LNCAP (cell line): ENCODE measurements around the gene MGAT1.

Experiments
- TF ChIP-seq, protein P1 (sequence below): fragments of 450-650 bp; IDR thresholded peaks from 2 replicates; pipeline ENCODE4 v1.5.1; 2017; ENCODE audit warnings: mild to moderate bottlenecking

Gene MGAT1

DNA sequence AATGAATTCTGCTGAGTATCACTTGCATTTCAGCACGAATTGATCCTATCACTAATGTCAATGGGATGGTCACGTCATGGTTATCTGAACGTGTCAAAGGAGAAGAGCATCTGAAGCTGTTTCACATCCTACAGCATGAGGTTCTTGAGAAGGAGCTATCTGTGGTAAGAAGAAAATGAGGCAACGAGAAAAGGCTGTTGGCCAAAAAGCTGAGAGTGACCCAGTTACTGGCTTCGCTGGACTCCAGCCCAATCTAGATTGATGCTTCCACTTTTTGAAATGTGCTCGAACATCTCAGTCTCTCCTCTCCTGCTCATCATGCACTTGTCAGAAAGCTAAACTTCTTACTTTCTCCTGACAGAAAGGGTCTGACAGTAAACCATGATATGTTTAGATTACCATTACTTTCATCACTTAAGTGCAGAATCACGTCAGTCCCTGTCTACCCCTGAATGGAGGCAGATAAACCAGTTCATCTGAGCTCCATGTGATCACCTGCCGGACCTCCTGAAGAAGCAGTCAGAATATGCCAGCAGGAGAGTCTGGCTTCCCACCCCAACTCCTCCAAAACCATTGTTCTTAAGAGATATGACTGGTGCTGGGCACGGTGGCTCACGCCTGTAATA is 22.5 kb downstream of the MGAT1 start:
- TF ChIP-seq, protein P1, sequence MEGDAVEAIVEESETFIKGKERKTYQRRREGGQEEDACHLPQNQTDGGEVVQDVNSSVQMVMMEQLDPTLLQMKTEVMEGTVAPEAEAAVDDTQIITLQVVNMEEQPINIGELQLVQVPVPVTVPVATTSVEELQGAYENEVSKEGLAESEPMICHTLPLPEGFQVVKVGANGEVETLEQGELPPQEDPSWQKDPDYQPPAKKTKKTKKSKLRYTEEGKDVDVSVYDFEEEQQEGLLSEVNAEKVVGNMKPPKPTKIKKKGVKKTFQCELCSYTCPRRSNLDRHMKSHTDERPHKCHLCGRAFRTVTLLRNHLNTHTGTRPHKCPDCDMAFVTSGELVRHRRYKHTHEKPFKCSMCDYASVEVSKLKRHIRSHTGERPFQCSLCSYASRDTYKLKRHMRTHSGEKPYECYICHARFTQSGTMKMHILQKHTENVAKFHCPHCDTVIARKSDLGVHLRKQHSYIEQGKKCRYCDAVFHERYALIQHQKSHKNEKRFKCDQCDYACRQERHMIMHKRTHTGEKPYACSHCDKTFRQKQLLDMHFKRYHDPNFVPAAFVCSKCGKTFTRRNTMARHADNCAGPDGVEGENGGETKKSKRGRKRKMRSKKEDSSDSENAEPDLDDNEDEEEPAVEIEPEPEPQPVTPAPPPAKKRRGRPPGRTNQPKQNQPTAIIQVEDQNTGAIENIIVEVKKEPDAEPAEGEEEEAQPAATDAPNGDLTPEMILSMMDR: no peak

DNA sequence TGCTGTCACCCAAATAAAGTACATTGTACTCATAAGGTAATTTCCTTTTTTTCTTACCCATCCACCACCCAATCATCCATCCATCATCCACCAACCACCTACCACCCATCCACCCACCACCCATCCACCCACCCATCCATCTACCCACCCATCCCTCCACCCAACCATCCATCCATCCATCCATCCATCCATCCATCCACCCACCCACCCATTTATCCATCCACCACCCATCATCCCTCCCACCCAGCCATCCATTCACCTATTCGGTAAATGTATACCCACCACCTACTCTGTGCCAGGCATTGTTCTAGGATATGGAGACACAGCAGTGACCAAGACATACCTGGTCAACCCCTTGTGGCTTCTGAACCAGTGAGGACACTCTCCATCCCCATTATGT is 25.1 kb downstream of the MGAT1 start:
- TF ChIP-seq, protein P1: no peak

DNA sequence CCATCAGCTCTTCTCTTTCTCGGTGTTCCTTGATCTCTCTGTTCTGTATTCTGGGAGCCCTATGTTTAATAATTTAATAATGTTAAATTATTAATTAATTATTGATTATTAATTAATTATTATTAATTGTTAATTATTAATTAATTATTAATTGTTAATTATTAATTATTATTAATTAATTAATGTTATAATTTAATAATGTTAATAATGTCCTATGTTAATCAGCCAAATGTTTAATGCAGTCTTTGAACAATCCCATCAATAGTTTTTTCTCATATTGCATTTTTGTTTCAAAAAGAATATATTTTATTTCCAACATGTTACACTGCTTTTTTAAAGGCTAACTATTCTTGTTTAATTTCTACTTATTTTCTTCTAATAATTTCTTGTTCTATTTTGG is 26.2 kb downstream of the MGAT1 start:
- TF ChIP-seq, protein P1: no peak

DNA sequence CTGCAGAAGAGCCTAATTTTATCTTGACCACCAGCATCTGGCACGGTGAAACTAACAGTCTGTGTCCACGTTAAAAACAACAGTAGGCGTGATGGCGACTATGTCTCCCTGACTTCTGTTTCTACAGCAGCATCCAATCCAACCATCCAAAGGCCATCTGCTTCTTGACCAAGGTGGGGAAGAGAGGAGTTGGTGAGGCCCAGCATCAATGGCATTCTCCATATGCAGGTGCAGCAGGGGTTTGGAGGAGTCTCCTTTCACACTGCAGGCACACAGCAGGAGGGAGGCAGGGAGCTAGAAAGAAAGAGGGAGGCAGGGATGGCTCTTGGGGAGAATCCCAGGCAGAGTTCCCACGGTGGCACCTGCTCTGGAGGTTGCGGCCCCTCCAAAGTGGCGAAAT is 27.0 kb downstream of the MGAT1 start:
- TF ChIP-seq, protein P1: no peak

DNA sequence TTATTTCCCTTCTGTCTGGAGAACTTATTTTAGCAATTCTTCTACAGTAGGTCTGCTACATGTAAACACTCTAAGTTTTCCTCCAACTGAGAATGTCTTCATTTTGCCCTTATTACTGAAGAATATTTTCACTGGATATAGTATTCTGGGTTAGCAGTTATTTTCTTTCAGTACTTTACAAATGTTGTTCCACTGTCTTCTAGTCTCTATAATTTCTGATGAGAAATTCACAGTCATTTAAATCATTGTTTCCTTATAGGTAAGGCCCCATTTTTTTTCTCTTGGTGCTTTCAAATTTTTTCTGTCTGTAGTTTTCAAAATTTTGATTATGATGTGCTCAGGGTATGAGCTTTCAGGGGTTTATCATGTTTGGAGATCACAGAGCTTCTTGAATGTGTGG is 30.8 kb downstream of the MGAT1 start:
- TF ChIP-seq, protein P1: no peak

DNA sequence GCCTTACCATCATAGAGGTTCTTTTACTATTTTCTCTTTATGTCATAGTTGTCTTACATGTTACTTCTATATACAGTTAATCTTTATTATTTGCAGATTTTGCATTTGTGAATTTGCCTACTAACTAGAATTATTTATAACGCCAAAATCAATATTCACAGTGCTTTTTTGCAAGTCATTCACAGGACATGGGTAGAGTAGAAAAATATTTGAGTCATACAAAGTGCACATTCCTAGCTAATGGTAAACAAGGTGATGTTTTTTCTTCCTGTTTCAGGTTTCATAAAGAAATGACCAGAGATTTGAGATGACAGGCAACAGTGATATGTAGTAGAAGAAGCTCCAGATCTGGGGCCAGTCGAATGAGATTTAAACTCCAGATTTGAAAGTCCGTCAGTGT is 32.8 kb downstream of the MGAT1 start:
- TF ChIP-seq, protein P1: no peak

DNA sequence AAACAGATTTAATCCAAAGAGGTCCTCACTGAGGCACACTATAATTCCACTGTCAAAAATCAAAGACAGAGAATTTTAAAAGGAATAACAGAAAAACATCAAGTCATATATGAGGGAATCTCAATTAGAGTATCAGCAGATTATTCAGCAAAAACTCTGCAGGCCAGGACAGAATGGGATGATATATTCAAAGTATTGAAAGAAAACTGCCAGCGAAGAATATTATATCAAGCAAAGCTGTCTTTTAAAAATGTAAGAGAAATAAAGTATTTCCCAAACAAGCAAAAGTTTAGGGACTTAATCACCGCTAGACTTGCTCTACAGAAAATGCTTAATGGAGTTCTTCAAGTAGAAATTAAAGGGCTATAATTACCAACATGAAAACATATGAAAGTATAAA is 47.0 kb downstream of the MGAT1 start:
- TF ChIP-seq, protein P1: no peak

DNA sequence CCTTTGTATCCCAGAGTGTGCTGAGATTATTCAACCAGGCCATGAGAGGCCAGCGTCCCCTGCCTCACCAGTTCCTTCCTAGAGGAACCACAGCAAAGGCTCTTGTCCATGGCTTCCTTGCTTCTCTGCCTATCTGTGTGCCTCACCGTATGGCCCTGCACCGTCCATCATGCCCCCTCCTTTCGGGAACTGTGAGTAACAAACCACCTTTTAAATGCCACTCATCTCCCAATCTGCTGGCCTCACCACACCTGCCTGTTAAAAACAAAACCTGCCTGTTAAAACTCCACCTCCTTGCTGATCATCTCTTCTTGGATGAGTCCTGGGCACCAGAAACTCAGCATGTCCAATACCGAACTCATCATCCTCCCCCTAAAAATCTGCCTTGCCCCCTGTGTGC is 58.4 kb downstream of the MGAT1 start:
- TF ChIP-seq, protein P1: no peak
